GM13976 (cell line): ENCODE measurements around the gene BCKDHB.
"Not testable (repeated sequence)": the region's sequence is repeated elsewhere in the genome, so short reads cannot be mapped to it uniquely, and the experiment has no call there.

Experiments
- DNase-seq: peaks from one replicate; pipeline ENCODE4 v3.0.0; 2012; ENCODE audit warnings: low spot score
- in situ Hi-C: fragments of 300-500 bp; cut with MboI; formaldehyde crosslinking; loops from one replicate; pipeline ENCODE4 v1.12.0; 2022; ENCODE audit warnings: low sequenced_read_pairs, mixed read lengths, inconsistent platforms; ENCODE audit not compliant: unreplicated experiment
- TF ChIP-seq, protein P1 (sequence below): IDR thresholded peaks from 2 replicates; pipeline ENCODE4 v1.5.1; 2012; ENCODE audit warnings: borderline replicate concordance, mild to moderate bottlenecking; ENCODE audit not compliant: insufficient read depth; ENCODE audit errors: extremely low read depth, missing control alignments, control extremely low read depth

Gene BCKDHB

DNA sequence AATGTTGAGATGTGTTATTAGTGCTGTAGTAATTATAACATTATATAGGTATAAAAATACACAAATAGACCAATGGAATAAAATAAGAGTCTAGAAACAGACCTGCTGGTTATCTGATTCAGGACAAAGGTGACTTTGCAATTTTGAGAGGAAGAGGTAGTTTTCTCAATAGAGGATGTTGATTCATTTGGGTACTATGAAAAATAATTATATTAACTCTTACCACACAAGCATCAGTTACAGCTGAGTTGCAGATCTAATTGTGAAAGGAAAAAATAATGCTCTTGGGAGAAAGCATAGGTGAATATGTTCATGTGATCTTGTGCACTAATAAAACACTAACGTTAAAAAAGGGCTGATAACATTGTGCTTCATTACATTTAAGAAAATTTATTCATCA is 103.0 kb downstream of the BCKDHB start:
- in situ Hi-C loops, result no loop called here
- TF ChIP-seq, protein P1, sequence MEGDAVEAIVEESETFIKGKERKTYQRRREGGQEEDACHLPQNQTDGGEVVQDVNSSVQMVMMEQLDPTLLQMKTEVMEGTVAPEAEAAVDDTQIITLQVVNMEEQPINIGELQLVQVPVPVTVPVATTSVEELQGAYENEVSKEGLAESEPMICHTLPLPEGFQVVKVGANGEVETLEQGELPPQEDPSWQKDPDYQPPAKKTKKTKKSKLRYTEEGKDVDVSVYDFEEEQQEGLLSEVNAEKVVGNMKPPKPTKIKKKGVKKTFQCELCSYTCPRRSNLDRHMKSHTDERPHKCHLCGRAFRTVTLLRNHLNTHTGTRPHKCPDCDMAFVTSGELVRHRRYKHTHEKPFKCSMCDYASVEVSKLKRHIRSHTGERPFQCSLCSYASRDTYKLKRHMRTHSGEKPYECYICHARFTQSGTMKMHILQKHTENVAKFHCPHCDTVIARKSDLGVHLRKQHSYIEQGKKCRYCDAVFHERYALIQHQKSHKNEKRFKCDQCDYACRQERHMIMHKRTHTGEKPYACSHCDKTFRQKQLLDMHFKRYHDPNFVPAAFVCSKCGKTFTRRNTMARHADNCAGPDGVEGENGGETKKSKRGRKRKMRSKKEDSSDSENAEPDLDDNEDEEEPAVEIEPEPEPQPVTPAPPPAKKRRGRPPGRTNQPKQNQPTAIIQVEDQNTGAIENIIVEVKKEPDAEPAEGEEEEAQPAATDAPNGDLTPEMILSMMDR, result no peak
- DNase-seq, result no peak

DNA sequence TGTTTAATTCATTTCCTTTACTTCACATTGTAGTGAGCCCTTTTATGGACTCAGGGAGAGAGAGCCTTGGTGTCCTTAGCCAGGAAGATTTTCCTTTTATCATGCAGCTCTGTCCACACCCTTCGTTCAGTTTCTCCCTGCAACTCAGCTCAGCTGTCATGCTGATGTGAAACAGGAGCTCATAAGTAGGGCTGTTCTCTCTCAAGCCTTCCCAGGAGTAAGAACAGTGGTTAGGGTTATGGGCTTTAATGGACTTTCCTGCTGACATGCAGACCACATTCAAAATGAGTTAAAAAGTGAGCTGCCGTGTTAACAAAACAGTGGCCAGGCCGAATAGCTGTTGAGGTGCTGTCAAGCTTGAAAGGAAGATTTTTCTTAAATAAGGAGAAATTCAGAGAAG is 104.1 kb downstream of the BCKDHB start:
- TF ChIP-seq, protein P1, result no peak
- DNase-seq, result no peak
- in situ Hi-C loops, result no loop called here

DNA sequence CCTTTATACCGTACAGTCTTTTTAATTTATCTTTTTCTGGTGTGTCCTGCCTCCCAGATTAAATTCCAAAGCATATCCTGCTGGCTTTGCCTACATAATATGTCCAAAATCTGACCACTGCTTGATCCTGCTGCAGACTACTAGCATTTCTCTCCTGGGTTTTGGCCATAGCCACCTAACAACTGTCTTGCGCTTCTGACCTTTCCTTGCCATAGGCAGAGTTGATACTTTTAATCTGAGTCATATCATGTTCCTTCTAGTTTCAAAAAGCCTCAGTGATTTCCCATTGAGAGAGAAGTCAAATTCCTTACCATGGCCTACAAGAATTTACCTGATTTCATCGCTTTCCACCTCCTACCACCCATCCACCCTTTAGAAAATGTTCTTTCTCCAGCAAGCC is 104.8 kb downstream of the BCKDHB start:
- no peak for DNase-seq
- TF ChIP-seq, protein P1, result no peak
- in situ Hi-C loops, result no loop called here

DNA sequence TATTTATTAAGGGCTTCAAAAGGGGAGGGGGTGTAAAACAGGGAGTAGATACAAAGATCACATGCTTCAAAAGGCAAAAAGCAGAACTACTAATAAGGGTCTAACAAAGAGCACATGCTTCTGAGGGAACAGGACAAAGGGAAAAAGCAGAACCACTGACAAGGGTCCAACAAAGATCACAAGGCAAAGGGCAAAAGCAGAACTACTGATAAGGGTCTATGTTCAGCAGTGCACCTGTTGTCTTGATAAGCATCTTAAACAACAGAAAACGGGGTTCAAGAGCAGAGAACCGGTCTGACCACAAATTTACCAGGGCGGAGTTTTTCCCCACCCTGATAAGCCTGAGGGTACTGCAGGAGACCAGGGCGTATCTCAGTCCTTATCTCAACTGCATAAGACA is 105.4 kb downstream of the BCKDHB start:
- in situ Hi-C loops, result not testable (repeated sequence)

DNA sequence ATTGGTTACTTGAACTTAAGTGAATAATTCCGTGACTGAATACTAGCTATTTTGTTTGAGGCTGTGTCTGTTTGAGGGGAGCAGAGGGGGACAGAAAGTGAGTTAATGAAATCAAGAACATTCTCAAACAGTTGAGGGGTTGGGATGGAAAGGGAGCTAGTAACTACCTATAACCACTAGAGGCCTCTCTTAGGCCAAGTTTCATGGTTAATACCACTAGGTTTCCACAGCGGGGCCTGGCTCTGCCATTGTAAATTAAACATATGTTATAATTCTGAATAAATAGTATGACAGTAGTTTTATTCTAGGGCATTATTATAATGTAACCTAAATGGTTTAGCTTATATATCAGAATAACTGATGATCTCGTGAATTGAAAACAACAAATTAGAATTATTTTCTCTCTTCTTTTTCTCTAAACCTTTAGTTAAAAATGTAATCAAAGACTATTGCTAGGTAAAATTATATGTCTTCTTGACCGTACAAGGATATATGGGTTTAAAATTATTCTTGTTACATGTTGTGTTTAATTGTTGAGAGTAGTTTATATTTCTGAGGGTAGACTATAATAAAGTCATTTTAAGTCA is 108.1 kb downstream of the BCKDHB start:
- in situ Hi-C loops, result no loop called here
- TF ChIP-seq, protein P1, result peak; percentile 35
- DNase-seq, result peak; percentile 33

More for the DNA sequence above, 105.4 kb downstream of the BCKDHB start:
- DNase-seq, result not testable (repeated sequence)

DNA sequence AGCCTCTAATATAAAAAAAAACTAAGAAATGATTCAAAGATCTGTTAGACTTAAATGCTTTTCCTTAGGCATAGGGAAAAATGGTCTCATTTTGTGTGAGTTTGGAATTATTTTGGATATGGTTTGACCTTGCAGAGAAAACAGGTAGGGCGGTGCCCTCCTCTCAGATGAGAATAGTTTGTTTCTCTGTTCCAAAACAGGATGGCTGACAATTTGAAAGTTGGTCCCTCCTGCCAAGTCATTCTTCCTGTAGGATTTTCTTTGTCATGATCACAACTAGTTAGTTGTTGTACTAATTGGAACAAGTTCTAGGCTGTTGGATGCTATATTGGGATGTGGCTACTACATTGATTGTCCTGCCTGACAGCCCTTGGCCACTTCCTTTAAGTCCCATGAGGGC is 108.6 kb downstream of the BCKDHB start:
- TF ChIP-seq, protein P1, result no peak
- DNase-seq, result no peak
- in situ Hi-C loops, result no loop called here

DNA sequence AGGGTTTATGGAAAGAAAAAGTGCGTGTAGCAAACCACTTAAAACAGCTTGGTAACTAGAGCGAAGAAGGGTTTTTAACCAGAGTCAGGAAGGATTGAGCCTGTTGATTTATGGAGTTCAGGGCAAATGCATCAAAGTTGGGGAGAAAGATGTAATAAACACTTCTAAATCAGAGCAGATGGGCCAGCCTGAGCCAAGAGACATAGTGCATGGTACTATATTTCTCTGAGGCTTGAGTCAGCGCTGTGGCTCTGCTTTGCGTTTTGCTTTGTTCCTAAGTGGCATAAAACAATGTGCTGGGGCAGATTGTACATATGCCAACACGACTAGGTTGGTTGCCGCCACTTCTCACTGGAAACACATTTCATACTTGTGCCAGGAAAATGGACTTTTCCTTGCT is 111.3 kb downstream of the BCKDHB start:
- DNase-seq, result no peak
- in situ Hi-C loops, result no loop called here
- TF ChIP-seq, protein P1, result no peak
